GM18511 (cell line): ENCODE data around the gene RAG1.
A peak's percentile ranks its signal among the peaks of the same experiment; 100 is the strongest.
"Not testable (repeated sequence)": the region's sequence is repeated elsewhere in the genome, so short reads cannot be mapped to it uniquely, and the experiment has no call there.

Experiments used
- ATAC-seq: cut with Tn5 transposase; IDR thresholded peaks from one replicate; pipeline ENCODE4 v1.9.1; 2021; ENCODE audit warnings: mild to moderate bottlenecking, moderate library complexity; ENCODE audit not compliant: unreplicated experiment

Gene RAG1

DNA sequence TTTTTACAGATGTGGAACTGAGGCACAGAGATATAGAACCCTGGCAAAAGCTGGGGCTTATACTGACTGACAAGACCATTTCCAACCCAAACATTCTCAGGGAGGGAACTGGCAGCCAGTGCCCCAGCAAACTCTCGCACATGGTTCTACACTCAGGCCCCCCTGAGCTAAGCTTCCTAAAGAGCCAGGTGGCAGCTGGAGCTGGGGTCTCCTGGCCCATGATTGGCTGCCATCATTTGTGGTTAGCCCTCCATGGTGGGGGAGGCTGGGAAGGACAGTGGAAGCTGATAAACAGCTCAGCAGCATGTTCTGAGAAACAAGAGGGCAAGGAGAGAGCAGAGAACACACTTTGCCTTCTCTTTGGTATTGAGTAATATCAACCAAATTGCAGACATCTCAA, at the start of gene RAG1:
Gene RAG1, plus strand, starts transcription at position 314 of the 400 bp plus-strand sequence. CDS start 5,298 bp downstream, outside the sequence.
- ATAC-seq, result no peak

DNA sequence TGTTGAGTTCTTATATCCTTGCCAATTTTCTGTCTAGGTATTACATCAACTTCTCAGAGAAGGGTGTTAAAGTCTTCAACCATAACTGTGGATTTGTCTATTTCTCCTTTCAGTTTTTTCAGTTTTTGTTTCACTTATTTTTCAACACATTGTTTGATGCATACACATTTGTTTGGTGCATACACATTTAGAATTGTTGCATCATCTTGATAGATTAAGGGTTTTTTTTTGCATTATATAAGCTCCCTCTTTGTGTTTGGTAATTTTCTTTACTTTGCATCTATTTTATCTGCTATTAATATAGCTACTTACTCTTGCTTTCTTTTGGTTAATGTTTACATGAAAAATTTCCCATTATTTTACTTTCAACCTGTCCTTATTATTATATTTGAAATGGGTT, 37.0 kb upstream of the RAG1 start:
- ATAC-seq, result no peak

- no peak for ATAC-seq
These were observed 34.7 kb upstream of the RAG1 start for GRCh38 chr11:36532941-36533601.

- no peak for ATAC-seq
These were observed 33.4 kb upstream of the RAG1 start for GRCh38 chr11:36534276-36534840.

- ATAC-seq, result peak; percentile 98
These were observed 26.8 kb upstream of the RAG1 start for GRCh38 chr11:36540998-36541397.

DNA sequence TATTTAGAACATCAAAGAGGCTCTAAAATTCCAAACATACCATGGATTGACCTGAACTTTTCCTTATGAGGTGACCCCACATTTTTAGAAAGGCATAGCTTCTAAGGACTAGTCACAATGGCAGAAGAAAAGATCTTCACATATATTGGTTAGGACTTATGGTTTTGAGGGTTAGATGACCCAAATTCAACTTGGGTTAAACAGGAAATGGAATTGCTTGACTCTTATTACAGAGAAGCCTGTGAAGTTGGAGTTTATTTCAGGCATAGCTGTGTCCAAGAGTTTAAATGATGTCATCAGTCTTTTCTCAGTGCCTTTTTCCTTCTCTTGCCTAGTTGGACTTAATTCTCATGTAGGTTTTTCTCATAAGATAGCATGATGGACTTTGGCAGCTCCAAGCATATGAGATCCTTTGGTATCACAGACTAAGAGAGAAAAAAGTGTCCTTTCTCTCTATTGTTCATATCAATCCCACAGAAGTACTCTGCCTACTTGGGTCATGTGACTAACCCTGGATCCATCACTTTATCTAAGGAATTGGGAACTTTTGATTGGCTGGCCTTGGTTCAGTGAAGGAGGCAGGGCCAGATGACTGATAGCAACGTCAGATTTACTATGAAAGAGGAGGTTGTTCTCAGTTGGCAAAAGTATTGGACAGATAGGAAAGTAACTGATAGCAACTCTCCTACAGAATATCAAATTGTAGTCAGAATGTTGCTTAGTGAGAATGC, 17.3 kb upstream of the RAG1 start:
- no peak for ATAC-seq

DNA sequence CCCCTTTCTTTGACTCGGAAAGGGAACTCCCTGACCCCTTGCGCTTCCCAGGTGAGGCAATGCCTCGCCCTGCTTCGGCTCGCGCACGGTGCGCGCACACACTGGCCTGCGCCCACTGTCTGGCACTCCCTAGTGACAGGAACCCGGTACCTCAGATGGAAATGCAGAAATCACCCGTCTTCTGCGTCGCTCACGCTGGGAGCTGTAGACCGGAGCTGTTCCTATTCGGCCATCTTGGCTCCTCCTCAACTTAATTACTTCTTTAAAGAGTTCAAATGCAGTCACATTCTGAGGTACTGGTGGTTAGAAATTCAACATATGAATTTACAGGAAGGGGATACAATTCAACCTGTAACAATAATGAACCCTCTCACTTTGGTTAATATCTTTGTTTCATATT, 10.4 kb upstream of the RAG1 start:
- ATAC-seq, result not testable (repeated sequence)

GRCh38 chr11:36557991-36558390, 9.8 kb upstream of the RAG1 start:
- no peak for ATAC-seq

GRCh38 chr11:36558571-36559413, 9.0 kb upstream of the RAG1 start:
- peak; percentile 95 for ATAC-seq

GRCh38 chr11:36564376-36565030, 3.3 kb upstream of the RAG1 start:
- peak; percentile 81 for ATAC-seq

DNA sequence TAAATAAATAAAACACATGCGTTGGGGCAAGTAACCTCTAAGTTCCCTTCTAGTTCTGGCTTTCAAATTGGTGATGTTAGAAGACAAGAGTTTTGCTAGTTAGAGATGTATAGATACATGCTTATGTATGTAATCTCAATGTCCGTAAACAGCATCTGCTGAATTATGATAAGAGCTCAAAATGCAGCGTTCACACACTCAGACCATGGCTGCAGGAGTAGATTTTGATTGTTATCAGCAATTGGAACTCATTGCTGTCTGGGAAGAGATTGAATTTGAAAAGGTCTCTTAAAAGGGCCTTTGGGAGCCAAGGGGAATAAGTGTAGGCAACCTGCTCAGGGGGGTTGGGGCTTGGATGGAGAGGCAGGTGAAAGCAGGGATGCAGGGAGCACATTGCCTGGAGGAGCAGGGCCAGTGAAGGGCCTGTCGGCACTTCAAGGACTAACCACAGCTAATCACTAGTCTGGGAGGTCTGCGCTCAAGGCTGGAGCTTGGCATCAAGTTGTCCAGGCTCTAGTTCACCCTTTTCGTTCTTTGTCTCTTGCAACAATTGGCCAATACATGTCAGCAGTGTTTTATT, 2.7 kb upstream of the RAG1 start:
- ATAC-seq, result no peak

DNA sequence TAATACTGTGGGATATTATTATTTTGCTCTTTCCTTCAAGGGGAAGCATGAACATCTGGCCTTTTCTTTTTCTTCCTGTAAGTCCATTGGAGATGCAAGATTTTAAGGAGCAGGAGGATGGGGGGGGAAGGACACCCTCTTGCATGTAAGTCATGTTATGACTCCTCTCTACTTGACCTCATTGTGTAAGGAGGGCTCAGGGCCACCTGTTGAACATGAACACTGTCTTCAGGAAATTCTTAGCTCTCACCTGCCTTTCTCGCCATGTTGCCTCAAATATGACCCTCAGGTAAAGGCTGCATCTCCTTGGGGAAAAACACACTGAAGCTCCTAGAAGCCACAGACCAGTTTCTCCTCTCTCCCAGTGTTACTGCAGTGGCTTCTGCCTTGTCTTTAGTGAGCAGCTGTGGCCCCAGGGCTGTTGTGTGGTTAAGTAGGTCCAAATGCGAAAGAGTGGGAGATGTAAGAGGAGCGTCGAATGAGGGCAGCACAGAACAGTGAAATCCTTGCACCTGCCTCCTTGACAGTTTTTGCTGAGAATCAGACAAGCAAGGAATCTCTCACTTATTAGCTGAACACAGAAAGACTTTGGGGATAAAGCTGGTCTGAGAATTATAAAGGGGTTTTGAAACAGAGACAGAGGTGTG, 1.3 kb upstream of the RAG1 start:
- no peak for ATAC-seq

DNA sequence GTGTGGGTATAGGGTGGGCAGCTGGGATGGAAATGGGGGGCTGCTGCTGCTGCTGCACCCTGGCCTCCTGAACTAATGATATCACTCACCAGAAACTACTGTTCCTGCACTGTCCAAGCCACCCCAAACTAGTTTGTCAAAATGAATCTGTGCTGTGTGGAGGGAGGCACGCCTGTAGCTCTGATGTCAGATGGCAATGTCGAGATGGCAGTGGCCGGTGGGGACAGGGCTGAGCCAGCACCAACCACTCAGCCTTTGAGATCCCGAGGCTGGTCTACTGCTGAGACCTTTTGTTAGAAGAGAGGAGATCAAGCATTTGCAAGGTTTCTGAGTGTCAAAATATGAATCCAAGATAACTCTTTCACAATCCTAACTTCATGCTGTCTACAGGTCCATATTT, 1.3 kb downstream of the RAG1 start:
- no peak for ATAC-seq

DNA sequence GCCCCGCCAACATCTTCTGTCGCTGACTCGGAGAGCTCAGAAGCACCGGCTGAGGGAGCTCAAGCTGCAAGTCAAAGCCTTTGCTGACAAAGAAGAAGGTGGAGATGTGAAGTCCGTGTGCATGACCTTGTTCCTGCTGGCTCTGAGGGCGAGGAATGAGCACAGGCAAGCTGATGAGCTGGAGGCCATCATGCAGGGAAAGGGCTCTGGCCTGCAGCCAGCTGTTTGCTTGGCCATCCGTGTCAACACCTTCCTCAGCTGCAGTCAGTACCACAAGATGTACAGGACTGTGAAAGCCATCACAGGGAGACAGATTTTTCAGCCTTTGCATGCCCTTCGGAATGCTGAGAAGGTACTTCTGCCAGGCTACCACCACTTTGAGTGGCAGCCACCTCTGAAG, 6.7 kb downstream of the RAG1 start:
- ATAC-seq, result no peak

DNA sequence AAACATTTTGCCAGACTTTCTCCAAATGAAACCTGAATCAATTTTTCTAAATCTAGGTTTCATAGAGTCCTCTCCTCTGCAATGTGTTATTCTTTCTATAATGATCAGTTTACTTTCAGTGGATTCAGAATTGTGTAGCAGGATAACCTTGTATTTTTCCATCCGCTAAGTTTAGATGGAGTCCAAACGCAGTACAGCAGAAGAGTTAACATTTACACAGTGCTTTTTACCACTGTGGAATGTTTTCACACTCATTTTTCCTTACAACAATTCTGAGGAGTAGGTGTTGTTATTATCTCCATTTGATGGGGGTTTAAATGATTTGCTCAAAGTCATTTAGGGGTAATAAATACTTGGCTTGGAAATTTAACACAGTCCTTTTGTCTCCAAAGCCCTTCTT, 9.6 kb downstream of the RAG1 start:
- no peak for ATAC-seq

- no peak for ATAC-seq
These were observed 10.1 kb downstream of the RAG1 start for GRCh38 chr11:36577859-36578258.

- no peak for ATAC-seq
These were observed 10.7 kb downstream of the RAG1 start for GRCh38 chr11:36578458-36578857.

DNA sequence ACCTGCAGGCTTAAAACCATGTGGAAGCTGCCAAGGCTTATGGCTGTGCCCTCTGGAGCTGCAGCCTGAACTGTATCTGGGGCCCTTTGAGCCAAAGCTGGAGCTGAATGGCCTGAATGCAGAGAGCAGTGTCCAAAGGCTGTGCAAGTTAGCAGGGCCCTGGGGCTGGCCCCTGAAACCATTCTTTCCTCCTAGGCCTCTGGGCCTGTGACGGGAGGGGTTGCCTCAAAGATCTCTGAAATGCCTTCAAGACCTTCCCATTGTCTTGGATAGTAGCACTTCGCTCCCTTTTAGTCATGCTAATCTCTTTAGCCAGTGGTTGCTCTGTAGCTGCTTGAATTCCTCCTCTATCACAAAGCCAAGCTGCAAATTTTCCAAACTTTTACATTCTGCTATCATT, 13.7 kb downstream of the RAG1 start:
- ATAC-seq, result no peak

GRCh38 chr11:36583667-36584066, 15.9 kb downstream of the RAG1 start:
- ATAC-seq, result no peak

DNA sequence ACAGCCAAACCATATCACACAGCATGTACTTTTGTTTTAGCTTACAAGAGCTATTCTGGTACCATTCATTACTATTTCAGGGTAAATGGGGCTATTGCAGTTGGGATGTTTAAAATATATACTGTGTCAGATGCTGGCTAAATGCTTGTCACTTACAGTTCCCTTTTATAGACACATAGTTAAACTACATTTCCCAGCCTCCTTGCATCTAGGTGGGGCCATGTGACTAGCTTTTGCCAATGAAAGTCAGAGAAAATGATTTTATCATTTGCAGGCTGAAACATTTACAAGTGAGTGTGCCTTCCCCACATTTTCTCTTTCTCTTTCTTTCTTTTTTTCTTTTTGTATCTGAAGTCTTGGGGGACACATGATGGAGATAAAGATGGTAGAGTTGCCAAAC, 18.7 kb downstream of the RAG1 start:
- no peak for ATAC-seq
